Epithelial cell of esophagus (primary cell): ENCODE data around the gene TBC1D14.

Experiments
- DNase-seq: peaks from one replicate; pipeline ENCODE4 v3.0.0; 2010; ENCODE audit warnings: low read depth
- H3K4me3 ChIP-seq: 2 replicates; pipeline ENCODE4 v1.5.1; 2011; ENCODE audit warnings: mild to moderate bottlenecking, low read length, control low read depth
- TF ChIP-seq, protein P1 (sequence below): IDR thresholded peaks from 2 replicates; pipeline ENCODE4 v1.5.1; 2011; ENCODE audit warnings: low read depth, mild to moderate bottlenecking, low read length, control low read depth, inconsistent platforms; ENCODE audit not compliant: insufficient read depth; ENCODE audit errors: missing control alignments

Gene TBC1D14

GRCh38 chr4:6925357-6925836 is 15.8 kb downstream of the TBC1D14 start:
- no peak overlapping the region for H3K4me3 ChIP-seq
- no peak for DNase-seq
- TF ChIP-seq, protein P1, sequence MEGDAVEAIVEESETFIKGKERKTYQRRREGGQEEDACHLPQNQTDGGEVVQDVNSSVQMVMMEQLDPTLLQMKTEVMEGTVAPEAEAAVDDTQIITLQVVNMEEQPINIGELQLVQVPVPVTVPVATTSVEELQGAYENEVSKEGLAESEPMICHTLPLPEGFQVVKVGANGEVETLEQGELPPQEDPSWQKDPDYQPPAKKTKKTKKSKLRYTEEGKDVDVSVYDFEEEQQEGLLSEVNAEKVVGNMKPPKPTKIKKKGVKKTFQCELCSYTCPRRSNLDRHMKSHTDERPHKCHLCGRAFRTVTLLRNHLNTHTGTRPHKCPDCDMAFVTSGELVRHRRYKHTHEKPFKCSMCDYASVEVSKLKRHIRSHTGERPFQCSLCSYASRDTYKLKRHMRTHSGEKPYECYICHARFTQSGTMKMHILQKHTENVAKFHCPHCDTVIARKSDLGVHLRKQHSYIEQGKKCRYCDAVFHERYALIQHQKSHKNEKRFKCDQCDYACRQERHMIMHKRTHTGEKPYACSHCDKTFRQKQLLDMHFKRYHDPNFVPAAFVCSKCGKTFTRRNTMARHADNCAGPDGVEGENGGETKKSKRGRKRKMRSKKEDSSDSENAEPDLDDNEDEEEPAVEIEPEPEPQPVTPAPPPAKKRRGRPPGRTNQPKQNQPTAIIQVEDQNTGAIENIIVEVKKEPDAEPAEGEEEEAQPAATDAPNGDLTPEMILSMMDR: no peak

GRCh38 chr4:6926081-6926480 is 16.5 kb downstream of the TBC1D14 start:
- no peak overlapping the region for H3K4me3 ChIP-seq
- TF ChIP-seq, protein P1: no peak
- peak; percentile 19 for DNase-seq

GRCh38 chr4:6926681-6927478 is 17.3 kb downstream of the TBC1D14 start:
- TF ChIP-seq, protein P1: no peak
- no peak for DNase-seq

GRCh38 chr4:6928081-6928480 is 18.5 kb downstream of the TBC1D14 start:
- TF ChIP-seq, protein P1: no peak
- no peak overlapping the region for H3K4me3 ChIP-seq
- DNase-seq: no peak

More at GRCh38 chr4:6926681-6927478, 17.3 kb downstream of the TBC1D14 start:
- H3K4me3 ChIP-seq: no peak overlapping the region

- H3K4me3 ChIP-seq: no peak overlapping the region
- TF ChIP-seq, protein P1: no peak
- no peak for DNase-seq
Observed at GRCh38 chr4:6929339-6929811, 19.7 kb downstream of the TBC1D14 start.

DNA sequence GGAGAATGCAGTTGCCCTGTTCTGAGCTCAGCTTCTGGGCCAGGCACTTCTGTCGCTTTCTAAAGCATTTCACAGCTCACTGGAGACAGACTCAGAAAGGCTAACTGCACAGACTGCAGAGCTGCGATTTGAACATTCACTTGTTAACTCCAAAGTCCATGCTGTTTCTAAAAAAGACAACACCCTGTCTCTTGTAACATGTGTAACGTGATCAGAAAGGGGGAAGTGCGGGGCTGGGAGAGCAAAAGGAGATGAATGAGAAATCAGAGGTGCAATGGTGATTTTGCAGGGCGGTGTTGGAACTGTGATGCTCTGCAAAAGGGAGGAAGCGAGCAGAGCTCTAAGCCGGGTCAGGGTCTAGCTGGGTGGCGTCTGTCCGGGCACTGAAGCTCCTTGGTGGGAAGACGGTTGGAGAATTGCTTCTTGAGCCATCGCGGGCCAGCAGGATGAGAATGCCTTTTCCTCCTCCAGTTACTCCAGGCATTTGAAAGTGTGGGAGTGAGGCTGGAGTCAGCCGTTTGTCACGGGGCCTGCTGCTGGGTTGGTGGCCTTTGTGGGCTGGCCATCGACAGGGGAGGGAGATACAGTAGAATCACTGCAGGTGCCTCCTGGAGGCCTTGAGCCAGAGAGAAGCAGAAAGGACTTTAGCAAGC is 20.3 kb downstream of the TBC1D14 start:
- no peak for DNase-seq
- TF ChIP-seq, protein P1: no peak
- no peak overlapping the region for H3K4me3 ChIP-seq

DNA sequence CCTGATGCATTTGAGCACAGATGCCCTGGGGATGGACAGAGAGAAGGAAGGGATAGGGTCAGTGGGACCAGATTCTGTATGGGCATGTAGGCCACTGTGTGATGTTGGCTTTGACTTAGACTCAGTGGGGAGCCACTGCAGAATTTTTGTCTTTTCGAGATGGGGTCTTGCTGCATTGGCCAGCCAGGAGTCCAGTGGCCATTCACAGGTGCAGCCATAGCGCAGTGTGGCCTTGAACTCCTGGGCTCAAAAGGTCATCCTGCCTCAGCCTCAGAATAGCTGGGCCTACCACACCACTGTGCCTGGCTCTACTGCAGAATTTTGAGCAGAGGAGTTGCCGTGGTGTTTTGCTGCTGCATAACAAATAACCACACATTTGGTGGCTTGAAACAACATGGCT is 22.8 kb downstream of the TBC1D14 start:
- no peak for DNase-seq
- no peak overlapping the region for H3K4me3 ChIP-seq
- TF ChIP-seq, protein P1: no peak
